Mucosa of descending colon (tissue), 3 donors: ENCODE results near the gene IFT88. TPM values are rescaled to one million over a fixed set of nuclear protein-coding genes. Genes with fewer than 3 reads are reported as not detected.

Experiments used
- ATAC-seq: fragments of 200-7000 bp; cut with Tn5 transposase; one replicate; pipeline ENCODE4 v1.9.1; 2020; ENCODE audit warnings: mild to moderate bottlenecking, moderate library complexity
- DNase-seq, 3 donors: peaks; one replicate each; pipeline ENCODE4 v3.0.0-alpha.2; 2020
- H3K36me3 ChIP-seq: fragments of 200-600 bp; one replicate; pipeline ENCODE4 v1.8.0; 2021; ENCODE audit warnings: low read depth, mild to moderate bottlenecking
- H3K4me1 ChIP-seq: fragments of 200-600 bp; one replicate; pipeline ENCODE4 v1.8.0; 2021; ENCODE audit warnings: low read depth, mild to moderate bottlenecking
- H3K4me3 ChIP-seq: fragments of 200-600 bp; one replicate; pipeline ENCODE4 v1.8.0; 2021; ENCODE audit warnings: mild to moderate bottlenecking
- H3K9me3 ChIP-seq: fragments of 200-600 bp; one replicate; pipeline ENCODE4 v1.8.0; 2021; ENCODE audit warnings: mild to moderate bottlenecking
- CTCF ChIP-seq: fragments of 200-600 bp; IDR thresholded peaks from one replicate; pipeline ENCODE4 v1.8.0; 2022; ENCODE audit warnings: antibody characterized with exemption, mild to moderate bottlenecking
- intact Hi-C, 2 donors: fragments of 100-400 bp; cut with DNase I in 1 of 2; cut with micrococcal nuclease in 1 of 2; formaldehyde crosslinking; loops; one replicate each; pipeline versions ENCODE4 v1.11.0 to v1.11.1; 2022; cut with DNase I, micrococcal nuclease
- total RNA-seq, 3 donors: library from RNA; stranded (reverse); fragmentation: NEBNext Ultra II Directional in 2 of 3; extraction: Animal tissue kit (Norgen Biotek cat#: 25700) in 2 of 3; gene quantifications; one replicate each; pipeline versions ENCODE4 v1.2.1 to v1.2.4, GENCODE V29; 2021 to 2023
- donor health status: DM: no; HTN: no; CAD: no; lungs with moderate emphysema.
- donor health status: DM: no; HTN: no; CAD: no.
- donor health status: DM: no; HTN: yes; CAD: no.

IFT88 gene
- total RNA-seq, 3 donors from 2014 or later = 17.2 to 23.4 (median 19.7) TPM

- Histone ChIP-seq H3K4me3 (peak overlapping the region; percentile 58), H3K4me1 (peaks cover 5% of the 10 kb centered on the region), H3K36me3 (no peaks in the 10 kb centered on the region), H3K9me3 (no peaks in the 10 kb centered on the region)
- DNase-seq (no peak), ATAC-seq (no peak)
- intact Hi-C loops = no loop called here
- no peak for TF ChIP-seq CTCF
Measured at GRCh38 chr13:20567881-20568528, 1.0 kb downstream of the IFT88 start.

- TF ChIP-seq CTCF = no peak
- Histone ChIP-seq H3K4me1 (peaks cover 5% of the 10 kb centered on the region), H3K36me3 (no peaks in the 10 kb centered on the region), H3K9me3 (no peaks in the 10 kb centered on the region), H3K4me3 (no peak overlapping the region)
- DNase-seq (no peak), ATAC-seq (no peak)
- intact Hi-C loops = no loop called here
Measured at GRCh38 chr13:20570517-20570916, 3.6 kb downstream of the IFT88 start.

- no peak overlapping the region for H3K4me3 ChIP-seq
- no peak for TF ChIP-seq CTCF
- ATAC-seq = no peak
- peaks cover under 1% of the 10 kb centered on the region for H3K9me3 ChIP-seq
- H3K36me3 ChIP-seq = no peaks in the 10 kb centered on the region
- H3K4me1 ChIP-seq = peaks cover 5% of the 10 kb centered on the region
- intact Hi-C loops = no loop called here
- DNase-seq = no peak
Measured at GRCh38 chr13:20571676-20572075, 4.7 kb downstream of the IFT88 start.

GRCh38 chr13:20573186-20573585 lies 6.2 kb downstream of the IFT88 start:
- peaks cover 2% of the 10 kb centered on the region for H3K9me3 ChIP-seq
- DNase-seq (no peak), ATAC-seq (no peak)
- H3K4me3 ChIP-seq = no peak overlapping the region
- intact Hi-C loops = no loop called here
- peaks cover 3% of the 10 kb centered on the region for H3K4me1 ChIP-seq
- H3K36me3 ChIP-seq = no peaks in the 10 kb centered on the region
- no peak for TF ChIP-seq CTCF

- ATAC-seq (no peak), DNase-seq (no peak)
- Histone ChIP-seq H3K4me3 (no peak overlapping the region), H3K36me3 (no peaks in the 10 kb centered on the region), H3K9me3 (peaks cover 2% of the 10 kb centered on the region), H3K4me1 (no peaks in the 10 kb centered on the region)
- intact Hi-C loops = no loop called here
- no peak for TF ChIP-seq CTCF
Measured at GRCh38 chr13:20573636-20574035, 6.7 kb downstream of the IFT88 start.

GRCh38 chr13:20579191-20579590 lies 12.2 kb downstream of the IFT88 start:
- intact Hi-C loops = no loop called here
- TF ChIP-seq CTCF = no peak
- ATAC-seq = no peak

More at GRCh38 chr13:20579191-20579590, 12.2 kb downstream of the IFT88 start:
- Histone ChIP-seq H3K9me3 (peaks cover 8% of the 10 kb centered on the region), H3K4me1 (no peaks in the 10 kb centered on the region), H3K36me3 (no peaks in the 10 kb centered on the region), H3K4me3 (no peak overlapping the region)
- no peak for DNase-seq
